Choroid plexus epithelial cell (primary cell): ENCODE data around the gene DCAF11.

ENCODE experiments used
- DNase-seq: peaks from one replicate; pipeline ENCODE4 v3.0.0-alpha.2; 2010; ENCODE audit warnings: low read depth
- H3K4me3 ChIP-seq: 2 replicates; pipeline ENCODE4 v1.5.1; 2011; ENCODE audit warnings: low read depth, mild to moderate bottlenecking, control low read depth, low read length, moderate library complexity
- TF ChIP-seq, protein P1 (sequence below): conservative IDR thresholded peaks from 2 replicates; pipeline ENCODE4 v1.5.1; 2011; ENCODE audit warnings: low read depth, mild to moderate bottlenecking, control low read depth, inconsistent platforms, low read length, moderate library complexity

The DCAF11 gene

DNA sequence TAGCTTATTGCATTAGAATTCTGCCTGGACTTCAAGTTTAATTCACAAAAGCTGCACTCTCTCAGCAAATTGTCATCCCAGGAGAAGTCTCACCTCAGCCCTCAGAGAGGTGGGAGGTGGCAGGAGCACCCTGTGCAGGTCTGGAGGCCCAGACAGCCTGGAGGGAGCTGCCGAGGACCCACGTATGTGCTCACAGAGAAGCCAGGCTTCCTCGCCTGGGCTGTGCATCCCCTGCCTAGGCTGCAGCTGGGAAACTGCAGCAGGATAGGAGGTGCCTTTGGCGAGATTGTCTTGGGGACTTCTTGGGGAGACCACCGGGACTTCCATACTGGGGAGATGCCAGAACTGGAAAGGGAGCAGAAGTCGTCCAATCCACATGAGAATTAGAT lies 34.4 kb upstream of the DCAF11 start:
- H3K4me3 ChIP-seq, result no peak overlapping the region
- TF ChIP-seq, protein P1, sequence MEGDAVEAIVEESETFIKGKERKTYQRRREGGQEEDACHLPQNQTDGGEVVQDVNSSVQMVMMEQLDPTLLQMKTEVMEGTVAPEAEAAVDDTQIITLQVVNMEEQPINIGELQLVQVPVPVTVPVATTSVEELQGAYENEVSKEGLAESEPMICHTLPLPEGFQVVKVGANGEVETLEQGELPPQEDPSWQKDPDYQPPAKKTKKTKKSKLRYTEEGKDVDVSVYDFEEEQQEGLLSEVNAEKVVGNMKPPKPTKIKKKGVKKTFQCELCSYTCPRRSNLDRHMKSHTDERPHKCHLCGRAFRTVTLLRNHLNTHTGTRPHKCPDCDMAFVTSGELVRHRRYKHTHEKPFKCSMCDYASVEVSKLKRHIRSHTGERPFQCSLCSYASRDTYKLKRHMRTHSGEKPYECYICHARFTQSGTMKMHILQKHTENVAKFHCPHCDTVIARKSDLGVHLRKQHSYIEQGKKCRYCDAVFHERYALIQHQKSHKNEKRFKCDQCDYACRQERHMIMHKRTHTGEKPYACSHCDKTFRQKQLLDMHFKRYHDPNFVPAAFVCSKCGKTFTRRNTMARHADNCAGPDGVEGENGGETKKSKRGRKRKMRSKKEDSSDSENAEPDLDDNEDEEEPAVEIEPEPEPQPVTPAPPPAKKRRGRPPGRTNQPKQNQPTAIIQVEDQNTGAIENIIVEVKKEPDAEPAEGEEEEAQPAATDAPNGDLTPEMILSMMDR, result no peak
- DNase-seq, result no peak

DNA sequence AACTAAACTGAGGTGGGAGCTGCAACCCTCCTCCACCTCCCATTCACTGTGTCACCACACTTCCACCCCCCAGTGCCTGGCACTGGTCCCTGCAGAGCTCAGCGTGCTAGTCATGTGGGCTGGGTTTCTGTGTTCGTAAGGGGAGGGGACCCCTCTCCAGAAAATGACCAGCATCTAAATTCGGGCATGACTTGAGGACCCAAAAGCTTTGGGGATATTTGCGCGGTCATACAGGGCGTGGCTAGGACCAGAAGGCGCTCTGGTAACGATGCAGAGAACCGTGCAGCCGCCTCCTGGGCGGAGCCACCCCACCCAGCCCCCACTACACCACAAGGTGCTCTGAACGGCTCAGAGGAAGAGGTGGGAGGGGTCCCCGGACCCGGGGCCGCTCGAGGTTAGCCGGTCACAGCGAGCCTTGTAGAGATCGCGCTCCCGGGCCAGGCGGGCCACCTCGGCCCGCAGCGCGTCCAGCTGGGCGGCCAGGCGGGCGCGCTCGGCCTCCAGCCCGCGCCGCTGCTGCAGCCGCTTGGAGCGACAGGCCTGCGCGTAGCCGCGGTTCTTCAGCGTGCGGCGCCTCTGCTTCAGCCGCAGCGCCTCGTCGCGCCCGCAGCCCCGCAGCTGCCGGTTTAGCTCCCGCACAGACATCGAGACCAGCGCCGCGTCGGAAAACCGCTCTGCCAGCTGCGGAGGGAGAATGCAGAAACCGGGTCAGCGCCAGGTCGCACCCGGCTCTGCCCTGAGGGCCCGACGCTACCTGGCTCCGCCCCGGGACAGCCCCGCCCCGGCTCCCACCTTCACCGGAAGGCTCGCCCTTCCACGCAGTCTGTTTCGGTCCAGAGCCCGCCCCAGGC lies 33.5 kb upstream of the DCAF11 start:
- peak; percentile 24 for DNase-seq
- peak overlapping the region; percentile 58 for H3K4me3 ChIP-seq
- TF ChIP-seq, protein P1, result no peak

DNA sequence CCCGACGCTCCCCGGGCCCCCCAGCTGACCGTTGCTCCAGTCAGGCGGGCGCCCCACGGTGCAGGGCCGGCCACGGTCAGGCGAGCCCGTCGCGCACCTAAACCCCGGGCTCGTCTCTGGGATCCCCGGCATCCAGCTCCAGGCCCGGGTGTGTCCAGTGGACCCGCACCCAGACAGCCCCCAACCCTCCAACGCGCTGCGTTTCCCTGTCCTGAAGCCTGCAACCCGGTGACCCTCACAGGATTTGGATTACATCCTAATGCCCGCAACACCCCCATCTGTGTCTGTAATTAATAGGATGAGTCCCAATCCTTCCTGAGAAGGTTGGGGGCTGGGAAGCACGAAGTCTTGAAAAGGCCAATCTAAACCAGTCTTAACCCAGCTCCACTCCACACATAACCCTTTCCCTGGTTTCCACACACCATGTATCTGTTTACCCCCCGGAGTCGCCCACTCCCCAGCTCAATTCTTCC lies 32.8 kb upstream of the DCAF11 start:
- TF ChIP-seq, protein P1, result no peak
- H3K4me3 ChIP-seq, result peak overlapping the region; percentile 58
- no peak for DNase-seq

DNA sequence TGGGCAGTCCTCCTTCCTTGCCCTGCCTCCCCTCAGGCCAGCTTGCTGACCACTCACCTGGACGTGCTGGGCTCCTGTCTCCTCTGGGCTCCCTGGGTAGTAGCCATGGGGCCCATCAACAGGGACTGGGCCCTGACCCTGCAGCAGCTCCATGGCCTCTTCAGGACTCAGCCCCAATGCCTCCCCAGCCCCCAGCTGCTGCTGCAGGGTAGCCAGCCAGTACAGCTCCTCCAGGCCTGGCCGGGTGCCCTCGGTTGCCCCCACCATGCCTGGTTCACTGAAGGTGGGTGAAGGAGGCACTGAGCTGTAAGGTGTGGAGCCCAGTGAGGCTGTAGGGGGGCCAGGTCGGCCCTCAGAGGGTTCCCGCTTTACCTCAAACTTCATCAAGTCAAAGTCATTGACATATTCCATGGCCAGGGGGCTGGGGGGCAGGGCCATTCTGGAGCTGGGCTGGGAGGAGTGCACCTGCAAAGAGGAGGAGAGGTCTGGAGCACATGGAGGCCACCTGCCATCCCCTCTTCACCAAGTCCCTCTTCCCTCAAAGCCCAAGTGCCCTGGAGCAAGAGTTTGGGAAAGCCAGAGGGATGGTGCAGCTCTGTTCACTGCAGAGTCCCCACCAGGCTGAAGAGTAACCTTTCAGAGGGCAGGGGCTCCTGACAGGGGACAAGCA lies 32.0 kb upstream of the DCAF11 start:
- TF ChIP-seq, protein P1, result no peak
- DNase-seq, result no peak
- H3K4me3 ChIP-seq, result no peak overlapping the region

DNA sequence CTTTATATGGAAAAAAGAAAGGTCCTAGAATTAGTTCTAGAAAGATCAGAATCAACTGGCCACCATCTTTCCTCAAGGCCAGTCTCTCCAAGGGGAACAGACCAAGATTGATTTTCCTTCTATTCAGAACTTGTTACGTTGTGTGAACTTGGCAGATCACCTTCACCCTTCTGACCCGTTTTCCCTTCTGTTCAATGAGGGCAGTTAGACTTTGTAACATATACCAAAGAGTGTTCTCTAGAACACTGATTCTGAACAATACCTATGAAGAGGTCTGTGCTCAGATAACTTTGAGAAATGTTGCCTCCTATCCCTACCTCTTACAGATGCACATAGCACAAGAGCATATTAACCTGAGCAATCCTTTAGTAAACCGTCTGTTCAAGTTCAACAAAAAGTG lies 31.1 kb upstream of the DCAF11 start:
- DNase-seq, result no peak
- H3K4me3 ChIP-seq, result no peak overlapping the region
- TF ChIP-seq, protein P1, result no peak

DNA sequence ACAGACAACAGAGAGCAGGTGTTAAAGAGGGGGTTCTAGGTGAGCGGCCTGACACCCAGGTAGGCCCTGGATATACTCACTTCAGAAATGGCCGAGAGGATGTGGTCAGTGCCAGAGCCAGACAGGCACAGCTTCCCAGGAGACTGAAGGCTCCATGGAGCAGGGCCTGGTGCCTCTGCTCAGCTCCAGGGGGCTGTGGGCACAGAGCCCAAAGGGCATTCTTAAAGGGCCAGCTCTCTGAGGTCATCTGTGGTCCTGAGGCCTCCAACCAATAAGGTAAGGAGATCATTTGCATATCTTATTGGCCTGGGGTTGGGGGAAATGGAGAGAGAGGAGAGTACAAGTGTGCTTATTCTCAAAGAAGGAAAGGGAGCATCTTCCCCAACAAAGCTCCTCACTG lies 30.1 kb upstream of the DCAF11 start:
- TF ChIP-seq, protein P1, result no peak
- H3K4me3 ChIP-seq, result no peak overlapping the region
- no peak for DNase-seq
